Activated CD4-positive, alpha-beta T cell treated with anti-CD3 and anti-CD28 coated beads, Interleukin-2, amount 10 ng/mL, durations not matched to agents 24 days and 14 days (primary cell): ENCODE results near the gene EPHX1. TPM values are rescaled to one million over a fixed set of nuclear protein-coding genes. Genes with fewer than 3 reads are reported as not detected.
A peak's percentile ranks its signal among the peaks of the same experiment; 100 is the strongest.

ENCODE experiments used
- DNase-seq: peaks from one replicate; pipeline ENCODE4 v3.0.0; 2022
- H3K27ac Mint-ChIP-seq: one replicate; pipeline ENCODE4 v1.8.0; 2022; ENCODE audit warnings: mild to moderate bottlenecking, mixed read lengths
- H3K27me3 Mint-ChIP-seq: one replicate; pipeline ENCODE4 v1.8.0; 2022; ENCODE audit warnings: mixed read lengths
- H3K36me3 Mint-ChIP-seq: one replicate; pipeline ENCODE4 v1.8.0; 2022; ENCODE audit warnings: low read depth, mild to moderate bottlenecking, mixed read lengths
- H3K4me1 Mint-ChIP-seq: one replicate; pipeline ENCODE4 v1.8.0; 2021; ENCODE audit warnings: mixed read lengths
- H3K4me3 Mint-ChIP-seq: one replicate; pipeline ENCODE4 v1.8.0; 2022; ENCODE audit warnings: mild to moderate bottlenecking, moderate library complexity, mixed read lengths
- H3K9me3 Mint-ChIP-seq: one replicate; pipeline ENCODE4 v1.8.0; 2021; ENCODE audit warnings: mixed read lengths
- intact Hi-C: fragments of 100-400 bp; cut with micrococcal nuclease; formaldehyde crosslinking; loops from one replicate; pipeline ENCODE4 v1.15.1; 2023
- total RNA-seq: library from RNA; stranded (reverse); gene quantifications from 2 replicates; pipeline ENCODE4 v1.2.3, GENCODE V29; 2022

The EPHX1 gene
- total RNA-seq, 1 donor from 2014 or later, result 1.8 TPM

DNA sequence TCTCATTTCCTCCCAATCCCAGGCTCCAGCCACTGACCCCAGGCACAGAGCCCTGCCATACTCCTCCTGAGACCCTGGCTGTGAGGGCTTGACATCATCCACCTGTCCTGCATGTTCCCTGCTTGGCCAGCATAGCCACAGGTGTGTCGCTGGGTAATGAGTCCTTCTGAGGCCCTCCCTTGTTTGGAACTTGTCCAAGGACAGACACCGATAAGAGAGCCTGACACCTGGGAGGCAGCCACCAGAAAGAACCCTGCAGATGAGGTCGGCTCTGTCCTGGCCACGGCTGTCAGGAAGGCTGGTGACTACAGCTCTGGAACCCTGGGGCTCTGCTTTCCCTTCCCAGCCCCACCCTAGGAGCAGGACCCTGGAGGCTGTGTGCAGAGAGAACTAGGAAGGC lies 37.7 kb downstream of the EPHX1 start:
- H3K27ac Mint-ChIP-seq, result no peak overlapping the region
- H3K27me3 Mint-ChIP-seq, result no peaks in the 10 kb centered on the region
- DNase-seq, result no peak
- intact Hi-C loops, result no loop called here
- H3K36me3 Mint-ChIP-seq, result peaks cover 35% of the 10 kb centered on the region
- peaks cover 22% of the 10 kb centered on the region for H3K4me1 Mint-ChIP-seq
- H3K9me3 Mint-ChIP-seq, result no peaks in the 10 kb centered on the region
- H3K4me3 Mint-ChIP-seq, result no peak overlapping the region

DNA sequence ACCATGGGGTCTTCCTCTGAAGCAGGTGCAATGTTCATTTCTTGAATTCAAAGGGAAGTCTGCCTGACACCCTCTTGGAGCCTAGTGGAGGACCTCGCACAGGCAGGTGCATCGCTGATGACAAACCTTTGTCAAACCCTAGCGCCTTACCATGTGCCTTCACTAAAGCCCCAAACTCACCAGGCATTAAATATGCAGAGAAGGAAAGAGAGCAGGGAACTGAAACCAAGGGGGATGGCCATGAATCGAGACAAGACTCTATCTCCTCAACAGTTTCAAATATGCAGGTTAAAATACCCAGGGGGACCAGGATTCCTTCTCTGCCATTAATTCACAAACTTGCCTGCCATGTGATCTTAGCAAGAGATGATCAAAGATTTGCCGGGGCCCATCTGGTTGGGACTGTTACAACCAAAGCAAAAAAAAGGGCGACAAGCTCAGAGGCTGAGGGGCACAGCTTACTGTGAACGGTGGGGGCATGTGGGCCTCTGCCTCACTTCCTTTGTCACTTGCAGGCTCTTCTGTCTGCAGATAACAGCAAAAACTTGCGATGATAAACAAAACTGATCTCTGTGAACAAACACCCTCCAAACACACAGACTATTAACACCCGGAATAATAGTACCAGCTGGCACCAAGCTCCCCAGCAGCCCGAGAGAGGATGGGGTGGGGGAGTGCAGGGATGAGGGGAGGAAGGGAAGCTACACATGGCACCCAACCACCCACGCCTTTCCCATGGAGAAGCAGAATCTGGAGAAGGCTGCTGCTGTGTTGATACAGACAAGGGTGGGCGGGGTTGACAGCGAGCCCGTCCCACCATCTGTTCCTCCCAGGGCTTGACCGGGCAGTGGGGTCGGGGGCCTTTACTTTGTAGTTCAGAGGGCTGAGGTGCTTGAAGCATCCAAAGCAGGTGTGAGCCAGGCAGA lies 38.4 kb downstream of the EPHX1 start:
- H3K36me3 Mint-ChIP-seq, result peaks cover 42% of the 10 kb centered on the region
- H3K4me1 Mint-ChIP-seq, result peaks cover 22% of the 10 kb centered on the region
- H3K9me3 Mint-ChIP-seq, result no peaks in the 10 kb centered on the region
- no peak for DNase-seq
- H3K27me3 Mint-ChIP-seq, result no peaks in the 10 kb centered on the region
- intact Hi-C loops, result no loop called here
- H3K27ac Mint-ChIP-seq, result no peak overlapping the region
- H3K4me3 Mint-ChIP-seq, result no peak overlapping the region

DNA sequence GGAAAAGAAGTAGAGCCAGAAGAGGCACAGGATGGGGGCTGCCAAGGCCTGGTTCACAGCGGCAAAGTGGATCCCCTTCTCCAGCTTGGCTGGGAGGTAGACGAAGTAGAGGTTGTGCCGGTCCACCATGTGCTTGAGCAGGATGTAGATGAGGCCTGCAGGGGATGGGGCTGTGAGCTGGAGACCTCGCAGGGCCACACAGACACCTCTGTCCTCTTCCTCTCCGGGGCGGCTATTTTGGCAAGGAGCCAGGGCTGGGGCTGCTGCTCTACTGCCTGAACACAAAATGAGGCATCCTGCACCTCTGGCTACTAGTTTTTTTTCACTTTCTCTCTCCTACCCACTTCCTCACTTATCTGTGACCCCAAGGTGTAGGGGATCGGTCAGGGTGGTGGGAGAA lies 40.0 kb downstream of the EPHX1 start:
- DNase-seq, result no peak
- H3K4me3 Mint-ChIP-seq, result no peak overlapping the region
- intact Hi-C loops, result no loop called here
- H3K27me3 Mint-ChIP-seq, result no peaks in the 10 kb centered on the region
- H3K9me3 Mint-ChIP-seq, result no peaks in the 10 kb centered on the region
- H3K36me3 Mint-ChIP-seq, result peaks cover 53% of the 10 kb centered on the region
- H3K27ac Mint-ChIP-seq, result no peak overlapping the region
- H3K4me1 Mint-ChIP-seq, result peaks cover 22% of the 10 kb centered on the region

DNA sequence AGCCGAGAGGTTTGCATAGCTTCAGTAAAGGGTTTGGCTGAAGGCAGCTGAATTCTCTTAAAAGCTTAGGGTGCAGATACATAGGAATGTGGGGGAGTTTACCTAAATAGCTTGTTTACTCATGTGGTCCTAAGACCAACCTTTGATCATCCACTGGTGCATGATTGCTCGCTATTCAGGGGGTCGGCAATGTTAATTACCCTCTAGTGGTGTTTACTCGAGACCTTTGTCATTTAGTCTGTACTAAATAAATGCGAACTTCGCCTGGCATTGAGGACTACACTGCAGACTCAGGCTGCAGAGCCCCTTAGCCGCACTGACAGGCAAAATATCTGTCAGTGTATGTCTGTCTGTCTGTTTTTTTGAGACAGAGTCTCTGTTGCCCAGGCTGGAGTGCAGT lies 40.4 kb downstream of the EPHX1 start:
- DNase-seq, result no peak
- Mint-ChIP-seq H3K36me3 (peaks cover 54% of the 10 kb centered on the region), H3K27me3 (no peaks in the 10 kb centered on the region), H3K4me3 (no peak overlapping the region), H3K27ac (no peak overlapping the region), H3K4me1 (peaks cover 22% of the 10 kb centered on the region), H3K9me3 (no peaks in the 10 kb centered on the region)
- intact Hi-C loops, result no loop called here

DNA sequence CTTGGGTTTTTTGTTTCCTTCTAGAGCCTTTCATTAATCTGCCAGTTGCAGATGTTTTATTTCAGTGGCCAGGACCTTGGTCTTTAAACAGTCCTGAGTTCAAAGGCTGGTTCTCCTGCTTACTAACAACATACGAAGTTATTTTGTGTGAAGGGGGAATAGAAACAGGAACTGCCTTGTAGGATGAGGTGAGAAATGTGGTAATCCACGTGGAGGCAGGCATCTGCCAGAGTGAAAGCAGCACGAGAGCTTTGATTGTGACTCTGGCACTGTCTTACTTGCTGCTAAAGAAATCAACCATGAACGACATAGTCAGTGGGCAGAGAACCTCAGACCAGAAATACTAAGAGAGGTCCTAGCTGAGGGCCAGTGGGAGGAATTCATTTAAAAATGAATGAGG lies 41.9 kb downstream of the EPHX1 start:
- no peaks in the 10 kb centered on the region for H3K9me3 Mint-ChIP-seq
- no peak for DNase-seq
- intact Hi-C loops, result no loop called here
- peak overlapping the region; percentile 16 for H3K27ac Mint-ChIP-seq
- H3K36me3 Mint-ChIP-seq, result peaks cover 57% of the 10 kb centered on the region
- no peaks in the 10 kb centered on the region for H3K27me3 Mint-ChIP-seq
- no peak overlapping the region for H3K4me3 Mint-ChIP-seq
- H3K4me1 Mint-ChIP-seq, result peaks cover 22% of the 10 kb centered on the region

DNA sequence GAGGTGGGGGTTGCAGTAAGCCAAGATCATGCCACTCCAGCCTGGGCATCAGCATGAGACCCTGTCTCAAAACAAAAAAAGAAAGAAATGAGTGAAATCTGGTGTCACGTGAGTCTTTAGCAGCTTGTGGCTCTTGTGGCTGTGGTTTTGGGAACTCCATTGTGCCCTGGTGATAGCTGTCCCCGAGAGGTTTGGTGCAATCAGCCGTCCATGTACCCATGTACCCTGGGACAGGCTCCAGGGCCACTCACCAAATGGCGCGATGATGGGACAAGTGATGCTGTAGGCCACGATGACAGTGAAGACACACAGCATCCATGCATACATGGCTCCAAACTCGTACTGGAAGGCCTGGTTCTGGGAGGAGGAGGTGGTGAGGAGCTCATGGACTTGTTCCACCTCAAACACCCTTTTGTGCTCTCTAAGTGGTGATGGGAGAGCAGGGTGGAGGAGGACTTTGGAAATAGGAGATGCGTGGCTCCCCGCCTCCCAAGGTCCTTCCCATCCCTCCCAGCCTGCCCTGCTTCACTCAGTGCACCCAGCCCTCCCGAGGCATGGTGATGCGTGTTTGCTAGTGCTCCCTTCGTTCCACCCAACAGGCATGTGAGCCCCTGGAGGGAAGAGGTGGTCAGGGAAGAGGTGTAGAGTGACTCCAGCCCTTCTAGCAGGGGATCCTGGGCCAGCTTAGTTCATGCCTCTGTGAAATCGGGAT lies 42.6 kb downstream of the EPHX1 start:
- intact Hi-C loops, result no loop called here
- Mint-ChIP-seq H3K4me3 (no peak overlapping the region), H3K4me1 (peaks cover 22% of the 10 kb centered on the region), H3K9me3 (no peaks in the 10 kb centered on the region), H3K27me3 (no peaks in the 10 kb centered on the region), H3K36me3 (peaks cover 57% of the 10 kb centered on the region), H3K27ac (no peak overlapping the region)
- no peak for DNase-seq

DNA sequence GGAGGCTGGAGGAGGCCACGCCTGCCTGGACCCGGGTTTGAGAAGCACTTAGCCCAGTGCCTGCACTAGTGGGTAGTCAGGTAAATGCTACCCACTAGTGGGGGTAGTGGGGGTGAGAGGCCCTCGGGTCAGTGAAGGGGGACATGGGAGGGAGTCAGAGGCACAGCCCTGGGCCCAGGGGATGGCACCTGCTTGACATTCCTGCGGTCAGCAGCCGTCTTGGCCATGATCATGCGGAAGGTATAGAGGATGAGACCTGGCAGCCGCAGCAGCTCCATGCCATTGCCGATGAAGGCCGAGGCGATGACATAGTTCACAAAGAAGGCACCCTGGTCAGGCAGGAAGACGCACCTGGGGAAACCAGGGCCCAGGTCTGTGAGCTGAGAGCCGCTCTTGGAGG lies 43.5 kb downstream of the EPHX1 start:
- Mint-ChIP-seq H3K27ac (no peak overlapping the region), H3K27me3 (no peaks in the 10 kb centered on the region), H3K36me3 (peaks cover 56% of the 10 kb centered on the region), H3K4me3 (no peak overlapping the region), H3K4me1 (peaks cover 17% of the 10 kb centered on the region), H3K9me3 (no peaks in the 10 kb centered on the region)
- DNase-seq, result no peak
- intact Hi-C loops, result no loop called here

DNA sequence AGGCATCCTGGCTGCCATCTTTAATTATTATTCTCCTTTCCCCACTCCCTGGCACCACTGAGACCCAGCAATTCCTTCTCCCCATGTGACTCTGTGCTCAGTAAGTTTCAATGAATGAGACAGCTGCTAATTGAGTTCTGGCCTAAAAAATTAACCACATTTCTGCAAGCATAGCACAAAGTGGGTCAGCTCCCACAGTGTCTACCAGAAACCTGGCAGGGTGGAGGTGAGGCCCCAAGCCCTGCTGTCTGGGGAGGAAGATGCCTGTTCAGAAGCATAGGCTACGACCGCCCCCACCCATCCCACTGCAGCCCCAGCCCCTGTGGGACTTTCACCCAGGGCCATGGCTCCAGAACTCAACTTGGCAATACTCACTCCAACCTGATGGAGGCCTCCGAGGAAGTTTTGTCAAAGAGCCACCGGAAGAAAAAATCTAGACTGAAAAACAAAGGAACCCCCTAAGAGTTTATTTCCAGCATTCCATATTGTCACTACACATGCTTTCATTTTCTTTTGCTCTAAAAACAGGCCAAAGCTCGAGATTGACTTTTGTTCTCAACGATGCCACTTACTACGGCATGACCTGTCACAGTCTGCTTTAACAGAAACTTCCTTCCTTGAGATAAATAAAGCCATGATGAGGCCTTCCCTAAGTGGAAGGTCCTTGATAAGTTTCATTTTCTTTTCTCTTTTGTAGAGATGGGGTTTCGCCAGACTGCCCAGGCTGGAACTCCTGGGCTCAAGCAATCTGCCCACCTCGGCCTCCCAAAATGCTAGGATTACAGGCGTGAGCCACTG lies 45.8 kb downstream of the EPHX1 start:
- no peak overlapping the region for H3K27ac Mint-ChIP-seq
- intact Hi-C loops, result loop anchor here (1.0 kb wide), 1 partner anchor 9 kb away; no protein-coding TSS in a partner anchor

DNA sequence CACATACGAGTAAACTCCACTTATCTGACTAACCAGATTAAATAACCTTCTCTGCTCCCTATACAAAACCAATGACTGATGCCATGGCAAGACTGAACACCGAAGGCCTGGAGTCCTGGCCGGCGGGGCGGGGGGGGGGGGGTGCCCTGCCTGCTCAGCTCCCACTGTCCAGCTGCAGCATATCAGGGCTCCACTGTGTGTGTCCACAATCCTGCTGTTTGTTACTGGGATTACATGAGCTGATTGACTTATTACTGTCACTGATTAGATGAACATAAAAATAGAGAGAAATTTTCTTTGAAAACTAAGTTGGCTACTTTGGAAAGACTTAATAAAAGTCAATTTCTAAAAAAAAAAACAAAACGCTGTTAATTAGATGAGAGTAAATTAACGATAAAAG lies 47.3 kb downstream of the EPHX1 start:
- no peak overlapping the region for H3K27ac Mint-ChIP-seq
- intact Hi-C loops, result no loop called here
- H3K27me3 Mint-ChIP-seq, result no peaks in the 10 kb centered on the region
- no peaks in the 10 kb centered on the region for H3K9me3 Mint-ChIP-seq
- no peak overlapping the region for H3K4me3 Mint-ChIP-seq
- DNase-seq, result no peak
- peaks cover 59% of the 10 kb centered on the region for H3K36me3 Mint-ChIP-seq
- H3K4me1 Mint-ChIP-seq, result peaks cover 3% of the 10 kb centered on the region

More for the DNA sequence above, 45.8 kb downstream of the EPHX1 start:
- H3K27me3 Mint-ChIP-seq, result no peaks in the 10 kb centered on the region
- H3K4me1 Mint-ChIP-seq, result peaks cover 8% of the 10 kb centered on the region
- DNase-seq, result no peak
- H3K4me3 Mint-ChIP-seq, result no peak overlapping the region
- H3K9me3 Mint-ChIP-seq, result no peaks in the 10 kb centered on the region
- peaks cover 58% of the 10 kb centered on the region for H3K36me3 Mint-ChIP-seq

DNA sequence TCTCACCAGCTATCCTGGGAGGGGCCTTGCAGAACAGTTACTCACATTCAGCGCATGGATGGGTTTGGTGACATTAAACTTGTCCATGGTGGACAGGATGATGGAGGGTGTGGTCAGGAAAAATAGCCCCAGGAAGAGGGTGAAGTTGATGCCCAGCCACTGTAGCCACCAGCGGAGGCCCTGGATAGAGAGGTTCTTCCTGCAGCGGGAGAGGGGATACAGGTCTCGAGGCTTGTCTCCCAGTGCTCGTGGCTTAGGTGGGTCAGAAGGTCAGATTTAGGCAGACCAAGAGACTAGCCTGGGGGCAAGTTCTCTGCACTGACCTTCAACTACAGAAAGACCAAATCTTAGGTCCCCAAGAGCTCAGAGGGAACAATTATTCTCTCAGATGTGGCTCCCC lies 49.2 kb downstream of the EPHX1 start:
- Mint-ChIP-seq H3K4me3 (no peak overlapping the region), H3K9me3 (no peaks in the 10 kb centered on the region), H3K36me3 (peaks cover 51% of the 10 kb centered on the region), H3K27ac (no peak overlapping the region), H3K4me1 (peaks cover 2% of the 10 kb centered on the region), H3K27me3 (no peaks in the 10 kb centered on the region)
- DNase-seq, result no peak
- intact Hi-C loops, result no loop called here

DNA sequence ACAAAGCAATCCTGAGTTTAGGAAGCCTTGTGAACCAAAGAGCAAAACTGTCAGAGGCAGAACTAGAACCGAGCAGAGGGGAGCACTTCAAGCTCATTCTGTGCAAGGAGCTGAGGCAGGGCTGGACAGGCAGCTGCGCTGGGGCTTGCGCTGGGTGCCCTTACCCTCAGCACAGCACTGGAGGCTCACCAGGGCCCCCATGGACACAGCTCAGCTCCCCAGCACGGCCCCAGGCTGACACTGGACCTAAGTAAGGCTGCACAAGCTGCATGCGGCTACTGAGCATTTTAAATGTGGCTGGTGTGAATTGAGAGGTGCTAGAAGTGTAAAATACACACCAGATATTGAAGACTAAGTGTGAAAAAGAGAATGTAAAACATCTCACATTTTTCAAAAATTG lies 50.2 kb downstream of the EPHX1 start:
- Mint-ChIP-seq H3K9me3 (no peaks in the 10 kb centered on the region), H3K27me3 (no peaks in the 10 kb centered on the region), H3K4me3 (no peak overlapping the region), H3K27ac (no peak overlapping the region), H3K36me3 (peaks cover 48% of the 10 kb centered on the region), H3K4me1 (peaks cover 5% of the 10 kb centered on the region)
- intact Hi-C loops, result no loop called here
- DNase-seq, result no peak

DNA sequence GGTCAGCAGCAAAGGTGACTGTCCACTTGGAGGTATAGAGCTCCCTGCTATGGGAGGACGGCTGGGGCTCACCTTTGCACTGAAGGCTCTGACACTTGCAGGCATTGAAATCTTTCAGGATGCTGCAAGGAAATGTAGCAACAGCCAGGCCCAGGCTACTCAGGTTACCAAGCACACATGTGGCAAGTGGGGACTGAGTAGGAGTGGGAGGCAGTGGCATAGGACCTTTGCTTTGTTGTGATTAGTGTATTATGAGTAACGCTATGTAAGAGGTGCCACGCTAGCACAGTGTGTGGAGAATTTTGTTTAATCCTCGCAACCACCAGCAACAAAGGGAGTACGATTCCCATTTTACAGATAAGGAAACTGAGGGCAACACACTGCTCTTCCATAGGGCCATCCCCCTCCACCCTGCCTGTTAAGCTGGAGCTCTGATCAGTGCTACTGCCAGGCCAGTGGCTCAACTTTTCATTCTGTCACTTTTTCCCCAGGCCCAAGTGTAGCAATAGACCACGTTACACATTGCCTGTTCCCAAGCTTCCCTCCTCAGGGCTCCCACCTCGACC lies 51.0 kb downstream of the EPHX1 start:
- no peak overlapping the region for H3K27ac Mint-ChIP-seq

DNA sequence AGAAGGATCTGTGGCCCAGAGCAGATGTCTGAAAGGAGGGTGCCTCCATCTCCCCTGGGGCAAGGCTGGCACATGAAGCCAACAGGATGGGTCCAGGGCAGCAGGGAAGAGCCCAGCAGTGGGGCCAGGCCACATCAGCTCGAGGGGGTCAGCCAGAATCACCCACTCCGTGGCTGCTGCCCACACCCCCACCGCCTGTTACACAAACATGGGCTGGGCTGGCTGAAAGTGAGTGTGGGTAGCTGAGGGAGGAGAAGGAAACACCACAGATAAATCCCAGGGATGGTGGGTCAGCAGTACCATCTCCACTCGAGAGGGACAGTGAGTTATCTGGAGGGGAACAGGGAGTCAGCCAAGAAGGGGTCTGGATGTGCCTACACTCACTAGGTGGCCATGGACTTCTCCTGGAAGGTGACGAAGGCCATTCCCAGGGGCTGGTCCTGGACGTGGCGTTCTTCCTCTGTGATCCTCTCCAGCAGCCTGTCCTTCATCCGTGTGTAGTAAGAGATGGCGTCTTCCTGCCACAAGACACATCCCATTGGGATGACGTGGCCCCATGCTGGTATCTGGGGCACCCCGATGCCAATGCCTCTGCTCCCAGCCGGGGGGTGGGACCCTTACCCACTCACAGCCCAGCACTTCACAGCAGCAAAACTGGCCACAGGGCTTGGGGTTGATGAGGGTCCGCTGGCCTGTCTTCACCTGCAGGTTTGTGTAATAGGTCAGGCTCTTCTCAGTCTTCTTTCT lies 52.1 kb downstream of the EPHX1 start:
- H3K4me1 Mint-ChIP-seq, result peaks cover 23% of the 10 kb centered on the region
- H3K36me3 Mint-ChIP-seq, result peaks cover 53% of the 10 kb centered on the region
- intact Hi-C loops, result no loop called here
- no peak for DNase-seq
- H3K9me3 Mint-ChIP-seq, result no peaks in the 10 kb centered on the region
- H3K27me3 Mint-ChIP-seq, result no peaks in the 10 kb centered on the region
- no peak overlapping the region for H3K27ac Mint-ChIP-seq
- no peak overlapping the region for H3K4me3 Mint-ChIP-seq

More for the DNA sequence above, 51.0 kb downstream of the EPHX1 start:
- DNase-seq, result no peak
- no peaks in the 10 kb centered on the region for H3K9me3 Mint-ChIP-seq
- no peak overlapping the region for H3K4me3 Mint-ChIP-seq
- intact Hi-C loops, result no loop called here
- H3K27me3 Mint-ChIP-seq, result no peaks in the 10 kb centered on the region
- H3K36me3 Mint-ChIP-seq, result peaks cover 51% of the 10 kb centered on the region
- H3K4me1 Mint-ChIP-seq, result peaks cover 12% of the 10 kb centered on the region
